B cell (primary cell): ENCODE measurements around the gene GPR137B. TPM values are rescaled to one million over a fixed set of nuclear protein-coding genes. Genes with fewer than 3 reads are reported as not detected.
"Not testable (repeated sequence)": the region's sequence is repeated elsewhere in the genome, so short reads cannot be mapped to it uniquely, and the experiment has no call there.

ENCODE experiments used
- ATAC-seq: fragments of 200-7000 bp; cut with Tn5 transposase; one replicate; pipeline ENCODE4 v1.10.0; 2021; ENCODE audit warnings: low read depth, mild to moderate bottlenecking, moderate number of reproducible peaks, moderate library complexity
- CTCF ChIA-PET: fragments of 350-600 bp; sonication (Branson Sonifier 250); formaldehyde crosslinking; loops from one replicate; lab custom pipeline; 2021; ENCODE audit warnings: antibody characterized with exemption, inconsistent platforms; lab: Charles Lee
- POLR2A ChIA-PET: fragments of 350-600 bp; sonication (Branson Sonifier 250); formaldehyde crosslinking; loops from one replicate; lab custom pipeline; 2021; ENCODE audit warnings: antibody characterized with exemption; lab: Charles Lee
- DNase-seq: peaks from one replicate; pipeline ENCODE4 v3.0.0; 2013
- H2AFZ ChIP-seq: 2 replicates; pipeline ENCODE4 v1.6.1; 2012; ENCODE audit warnings: mild to moderate bottlenecking, low read depth, low read length; ENCODE audit not compliant: insufficient read depth, poor library complexity, severe bottlenecking
- H3K27ac ChIP-seq, 2 donors: 1 replicate in 1 of 2; 2 replicates in 1 of 2; pipeline ENCODE4 v1.5.1; 2012 to 2013; ENCODE audit warnings: low read length in 2 of 2, mild to moderate bottlenecking in 2 of 2, moderate library complexity in 1 of 2
- H3K27me3 ChIP-seq, 4 experiments: fragments of 200-600 bp in 1 of 4; sonication (generic) in 1 of 4; replicated peaks in 1 of 4; 1 replicate in 2 of 4; 2 replicates in 2 of 4; pipeline versions ENCODE4 v1.6.1 to v1.7.0; 2013 to 2016; ENCODE audit warnings: low read length in 3 of 4, mild to moderate bottlenecking in 2 of 4, mixed read lengths in 1 of 4, moderate library complexity in 1 of 4; ENCODE audit not compliant: insufficient read depth in 4 of 4, control insufficient read depth in 3 of 4; ENCODE audit errors: control extremely low read depth in 1 of 4
- H3K36me3 ChIP-seq, 2 experiments: replicated peaks in 1 of 2; 1 replicate in 1 of 2; 2 replicates in 1 of 2; pipeline versions ENCODE4 v1.6.1 to v1.7.1; 2013; ENCODE audit warnings: low read length in 1 of 2; ENCODE audit not compliant: insufficient read depth in 2 of 2, control insufficient read depth in 1 of 2; ENCODE audit errors: control extremely low read depth in 1 of 2, extremely low read depth in 1 of 2
- H3K4me1 ChIP-seq, 2 donors: fragments of 200-600 bp in 1 of 2; sonication (generic) in 1 of 2; 1 replicate in 1 of 2; 2 replicates in 1 of 2; pipeline versions ENCODE4 v1.5.1 to v1.6.1; 2013 to 2017; ENCODE audit warnings: low read length in 2 of 2; ENCODE audit not compliant: control insufficient read depth in 2 of 2, insufficient read depth in 2 of 2
- H3K4me2 ChIP-seq: replicated peaks from 2 replicates; pipeline ENCODE3; 2012; ENCODE audit warnings: mild to moderate bottlenecking, low read depth, low read length; ENCODE audit not compliant: poor library complexity, severe bottlenecking
- H3K4me3 ChIP-seq, 5 experiments: fragments of 200-600 bp in 1 of 5; sonication (generic) in 1 of 5; 1 replicate in 3 of 5; 2 replicates in 2 of 5; pipeline versions ENCODE4 v1.5.1 to v1.7.0; 2011 to 2016; ENCODE audit warnings: low read length in 4 of 5, mild to moderate bottlenecking in 4 of 5, low read depth in 2 of 5, control low read depth in 1 of 5, moderate library complexity in 1 of 5; ENCODE audit not compliant: insufficient read depth in 1 of 5; ENCODE audit errors: control extremely low read depth in 1 of 5, extremely low read depth in 1 of 5
- H3K79me2 ChIP-seq: fragments of 200-600 bp; sonication (generic); one replicate; pipeline ENCODE4 v1.6.0; 2016; ENCODE audit warnings: low read length; ENCODE audit not compliant: control insufficient read depth, insufficient read depth
- H3K9ac ChIP-seq: fragments of 200-600 bp; sonication (generic); 2 replicates; pipeline ENCODE4 v1.6.1; 2017; ENCODE audit warnings: mild to moderate bottlenecking, low read length, moderate library complexity
- H3K9me3 ChIP-seq, 3 donors: one replicate each; pipeline versions ENCODE4 v1.6.1 to v1.7.1; 2013; ENCODE audit warnings: low read length in 2 of 3; ENCODE audit not compliant: control insufficient read depth in 2 of 3, insufficient read depth in 1 of 3; ENCODE audit errors: control extremely low read depth in 1 of 3
- H4K20me1 ChIP-seq: 2 replicates; pipeline ENCODE4 v1.6.0; 2012; ENCODE audit warnings: mild to moderate bottlenecking, low read length; ENCODE audit not compliant: insufficient read depth, control insufficient read depth, poor library complexity, severe bottlenecking
- H3K27ac Mint-ChIP-seq: one replicate; pipeline ENCODE4 v1.8.0; 2021; ENCODE audit warnings: mixed read lengths
- H3K27me3 Mint-ChIP-seq: one replicate; pipeline ENCODE4 v1.8.0; 2021; ENCODE audit warnings: mixed read lengths
- H3K4me1 Mint-ChIP-seq: one replicate; pipeline ENCODE4 v1.8.0; 2021; ENCODE audit warnings: mixed read lengths
- H3K4me3 Mint-ChIP-seq: one replicate; pipeline ENCODE4 v1.8.0; 2021; ENCODE audit warnings: mixed read lengths
- H3K9me3 Mint-ChIP-seq: one replicate; pipeline ENCODE4 v1.8.0; 2022; ENCODE audit warnings: mixed read lengths; ENCODE audit not compliant: insufficient read depth
- CTCF ChIP-seq: fragments of 200-600 bp; IDR thresholded peaks from one replicate; pipeline ENCODE4 v1.8.0; 2022; ENCODE audit warnings: antibody characterized with exemption, mild to moderate bottlenecking
- EZH2 ChIP-seq: IDR thresholded peaks from 2 replicates; pipeline ENCODE4 v1.6.1; 2012; ENCODE audit warnings: borderline replicate concordance, low read depth, mild to moderate bottlenecking, moderate library complexity, low read length; ENCODE audit not compliant: insufficient read depth, poor library complexity, severe bottlenecking
- WGBS: methylation state at CpG from one replicate; pipeline ENCODE4 v1.1.5; 2013; ENCODE audit warnings: missing lambda C conversion rate; ENCODE audit not compliant: insufficient coverage; 5-methylcytosine and 5-hydroxymethylcytosine counted together
- intact Hi-C: fragments of 100-400 bp; cut with micrococcal nuclease; formaldehyde crosslinking; loops from one replicate; pipeline ENCODE4 v1.10.0; 2022
- polyA plus RNA-seq: library from polyadenylated mRNA; depleted of rRNA; stranded (reverse); fragments of >200 nt; gene quantifications from 2 replicates; pipeline ENCODE4 v1.2.3, GENCODE V29; 2012
- total RNA-seq, 2 donors: library from RNA; stranded (reverse); fragments of 120-200 nt in 1 of 2; gene quantifications; 1 replicate in 1 of 2; 2 replicates in 1 of 2; pipeline versions ENCODE4 v1.2.3 to v1.2.4, GENCODE V29; 2013 to 2022

GPR137B gene
- total and polyA plus RNA-seq, 2 donors (not counting 1 experiment from before 2014, with no cell fraction given): 1.5 to 11.8 TPM

- WGBS: 100% methylated on average over 1 of the region's 1 CpG
- H3K9ac ChIP-seq, H3K4me1 ChIP-seq, intact Hi-C loops, H2AFZ ChIP-seq, H3K79me2 ChIP-seq, H3K27ac Mint-ChIP-seq, H3K9me3 ChIP-seq, H3K4me1 Mint-ChIP-seq, H3K4me3 Mint-ChIP-seq, H3K27me3 Mint-ChIP-seq, H3K27ac ChIP-seq, ATAC-seq, H3K27me3 ChIP-seq, H3K4me3 ChIP-seq, H3K4me2 ChIP-seq, POLR2A ChIA-PET, H3K36me3 ChIP-seq, DNase-seq, H4K20me1 ChIP-seq: not testable (repeated sequence)
- peaks cover 12% of the 10 kb centered on the region for H3K9me3 Mint-ChIP-seq
- CTCF ChIA-PET: interaction anchor here (0.6 to 1.1 kb wide), 2 partner anchors 87 to 184 kb away, joined by 3 read pairs; no protein-coding TSS in a partner anchor
Observed at GRCh38 chr1:236188084-236188483, 45.7 kb downstream of the GPR137B start.

- ChIA-PET CTCF (no interaction called here), POLR2A (no interaction called here)
- WGBS: no CpG with 5 or more reads among the region's 2 CpGs
Observed at GRCh38 chr1:236193184-236193583, 50.8 kb downstream of the GPR137B start.

More at GRCh38 chr1:236193184-236193583, 50.8 kb downstream of the GPR137B start:
- Histone ChIP-seq H3K9ac (no peak overlapping the region), H3K27me3 (no peaks in the 10 kb centered on the region), H3K4me2 (no peak overlapping the region), H3K9me3 (peaks cover 0 to 15% (median 6%) of the 10 kb centered on the region in 3 donors), H3K27ac (no peak overlapping the region), H2AFZ (no peak overlapping the region), H3K79me2 (no peaks in the 10 kb centered on the region), H3K4me3 (no peak overlapping the region), H3K4me1 (no peaks in the 10 kb centered on the region), H4K20me1 (no peaks in the 10 kb centered on the region), H3K36me3 (no peaks in the 10 kb centered on the region)
- intact Hi-C loops: no loop called here
- Mint-ChIP-seq H3K4me1 (peaks cover 1% of the 10 kb centered on the region), H3K4me3 (no peak overlapping the region), H3K9me3 (peaks cover 21% of the 10 kb centered on the region), H3K27ac (no peak overlapping the region), H3K27me3 (no peaks in the 10 kb centered on the region)
- ATAC-seq: no peak
- TF ChIP-seq CTCF (no peak), EZH2 (no peak)
- no peak for DNase-seq
